H1 (cell line): ENCODE data around the gene TRPT1. TPM values are rescaled to one million over a fixed set of nuclear protein-coding genes. Genes with fewer than 3 reads are reported as not detected.
A peak's percentile ranks its signal among the peaks of the same experiment; 100 is the strongest.

Experiments used
- CTCF ChIA-PET: fragments of 300-600 bp; sonication (Branson Sonifier 250); formaldehyde crosslinking; loops from one replicate; lab custom pipeline; 2021; ENCODE audit not compliant: partially characterized antibody; lab: Charles Lee
- POLR2A ChIA-PET: fragments of 300-600 bp; sonication (Branson Sonifier 250); formaldehyde crosslinking; loops from one replicate; lab custom pipeline; 2021; ENCODE audit warnings: inconsistent platforms; ENCODE audit not compliant: partially characterized antibody; lab: Charles Lee
- DNase-seq, 2 experiments: peaks; one replicate each; pipeline versions ENCODE4 v3.0.0 to v3.0.0-alpha.2; 2010 to 2022; ENCODE audit warnings: low spot score in 2 of 2, low read depth in 1 of 2, mixed read lengths in 1 of 2
- FAIRE-seq: peaks from 2 replicates; lab custom pipeline; 2011; peaks lifted over from hg19 to GRCh38; lab: Jason Lieb, UNC
- H2AFZ ChIP-seq: 2 replicates; pipeline ENCODE4 v1.8.1; 2012; ENCODE audit warnings: low read length, inconsistent platforms
- H2AK5ac ChIP-seq: 2 replicates; pipeline ENCODE4 v1.6.1; 2013; ENCODE audit warnings: low read depth, low read length
- H2BK120ac ChIP-seq: replicated peaks from 2 replicates; pipeline ENCODE3; 2013; ENCODE audit warnings: low read depth, low read length, inconsistent platforms
- H2BK12ac ChIP-seq: 2 replicates; pipeline ENCODE4 v1.6.1; 2013; ENCODE audit warnings: low read depth, low read length
- H2BK15ac ChIP-seq: 2 replicates; pipeline ENCODE4 v1.6.1; 2013; ENCODE audit warnings: low read length
- H2BK20ac ChIP-seq: 2 replicates; pipeline ENCODE4 v1.6.1; 2013; ENCODE audit warnings: low read length
- H2BK5ac ChIP-seq: 2 replicates; pipeline ENCODE4 v1.6.1; 2013; ENCODE audit warnings: low read depth, low read length
- H3K14ac ChIP-seq: 2 replicates; pipeline ENCODE4 v1.6.1; 2013; ENCODE audit warnings: inconsistent platforms; ENCODE audit not compliant: insufficient read length
- H3K18ac ChIP-seq: 2 replicates; pipeline ENCODE4 v1.6.1; 2013; ENCODE audit warnings: low read length; ENCODE audit errors: extremely low read depth
- H3K23ac ChIP-seq: 2 replicates; pipeline ENCODE4 v1.6.1; 2013; ENCODE audit warnings: inconsistent platforms; ENCODE audit not compliant: insufficient read length
- H3K23me2 ChIP-seq: 2 replicates; pipeline ENCODE4 v1.6.1; 2013; ENCODE audit warnings: low read depth, low read length
- H3K27ac ChIP-seq: 2 replicates; pipeline ENCODE4 v1.6.1; 2011; ENCODE audit warnings: low read depth, low read length, inconsistent platforms
- H3K27me3 ChIP-seq, 4 experiments: replicated peaks in 1 of 4; 1 replicate in 1 of 4; 2 replicates in 3 of 4; pipeline versions ENCODE4 v1.6.1 to v1.8.1; 2011 to 2013; ENCODE audit warnings: low read length in 3 of 4, mild to moderate bottlenecking in 3 of 4, inconsistent platforms in 2 of 4, mixed read lengths in 2 of 4, moderate library complexity in 1 of 4; ENCODE audit not compliant: control insufficient read depth in 3 of 4, insufficient read depth in 3 of 4; ENCODE audit errors: extremely low read depth in 1 of 4
- H3K36me3 ChIP-seq, 4 experiments: 2 replicates each; pipeline versions ENCODE4 v1.6.1 to v1.8.1; 2011 to 2013; ENCODE audit warnings: mild to moderate bottlenecking in 4 of 4, low read length in 3 of 4, moderate library complexity in 2 of 4, control low read depth in 1 of 4, inconsistent platforms in 1 of 4; ENCODE audit not compliant: insufficient read depth in 4 of 4, control insufficient read depth in 2 of 4
- H3K4ac ChIP-seq: replicated peaks from 2 replicates; pipeline ENCODE3; 2013; ENCODE audit warnings: low read length, low read depth, mixed read lengths, inconsistent platforms; ENCODE audit not compliant: insufficient read length
- H3K4me1 ChIP-seq, 4 experiments: replicated peaks in 1 of 4; 1 replicate in 1 of 4; 2 replicates in 3 of 4; pipeline versions ENCODE4 v1.6.1 to v1.8.1; 2011 to 2013; ENCODE audit warnings: low read length in 3 of 4, inconsistent platforms in 2 of 4, mixed read lengths in 1 of 4; ENCODE audit not compliant: insufficient read depth in 4 of 4, control insufficient read depth in 3 of 4
- H3K4me2 ChIP-seq, 2 experiments: 2 replicates each; pipeline versions ENCODE4 v1.6.1 to v1.8.1; 2011 to 2013; ENCODE audit warnings: low read depth in 2 of 2, low read length in 2 of 2, control low read depth in 1 of 2, inconsistent platforms in 1 of 2, mild to moderate bottlenecking in 1 of 2; ENCODE audit not compliant: insufficient read depth in 1 of 2
- H3K4me3 ChIP-seq, 4 experiments: fragments of 200-600, 300-600 bp in 1 of 4; sonication (generic), shearing (Covaris generic), sonication (Bioruptor Twin) in 1 of 4; 2 replicates each; pipeline versions ENCODE4 v1.5.1 to v1.8.1; 2011 to 2016; ENCODE audit warnings: low read length in 4 of 4, low read depth in 3 of 4, control low read depth in 2 of 4, inconsistent platforms in 2 of 4, mild to moderate bottlenecking in 2 of 4, mixed read lengths in 1 of 4, moderate library complexity in 1 of 4; ENCODE audit not compliant: insufficient read depth in 2 of 4; ENCODE audit errors: extremely low read depth in 1 of 4
- H3K56ac ChIP-seq: replicated peaks from 2 replicates; pipeline ENCODE3; 2013; ENCODE audit warnings: low read depth, mild to moderate bottlenecking, mixed read lengths, low read length, inconsistent platforms; ENCODE audit not compliant: insufficient read length
- H3K79me1 ChIP-seq: 2 replicates; pipeline ENCODE4 v1.6.1; 2013; ENCODE audit warnings: low read depth, low read length, control low read depth
- H3K79me2 ChIP-seq, 2 experiments: 2 replicates each; pipeline versions ENCODE4 v1.6.1 to v1.8.1; 2012 to 2013; ENCODE audit warnings: low read length in 2 of 2, mild to moderate bottlenecking in 2 of 2, inconsistent platforms in 1 of 2; ENCODE audit not compliant: insufficient read depth in 2 of 2, control insufficient read depth in 1 of 2
- H3K9ac ChIP-seq, 4 experiments: replicated peaks in 1 of 4; 1 replicate in 1 of 4; 2 replicates in 3 of 4; pipeline versions ENCODE4 v1.6.1 to v1.8.1; 2011 to 2013; ENCODE audit warnings: low read depth in 3 of 4, low read length in 3 of 4, control low read depth in 2 of 4, mild to moderate bottlenecking in 2 of 4, moderate library complexity in 2 of 4, inconsistent platforms in 1 of 4; ENCODE audit errors: extremely low read depth in 1 of 4
- H3K9me3 ChIP-seq, 2 experiments: 2 replicates each; pipeline versions ENCODE4 v1.6.1 to v1.8.1; 2012 to 2013; ENCODE audit warnings: mild to moderate bottlenecking in 2 of 2, moderate library complexity in 2 of 2, control low read depth in 1 of 2, inconsistent platforms in 1 of 2, low read depth in 1 of 2, low read length in 1 of 2, mixed read lengths in 1 of 2; ENCODE audit not compliant: insufficient read depth in 2 of 2
- H4K20me1 ChIP-seq, 2 experiments: replicated peaks in 1 of 2; 2 replicates each; pipeline versions ENCODE3 to v1.8.1; 2011 to 2013; ENCODE audit warnings: inconsistent platforms in 2 of 2, low read length in 2 of 2, mild to moderate bottlenecking in 1 of 2; ENCODE audit not compliant: insufficient read depth in 2 of 2, control insufficient read depth in 1 of 2
- H4K5ac ChIP-seq: 2 replicates; pipeline ENCODE4 v1.6.1; 2013; ENCODE audit warnings: low read length, low read depth, mixed read lengths, inconsistent platforms; ENCODE audit not compliant: insufficient read length
- H4K8ac ChIP-seq: 2 replicates; pipeline ENCODE4 v1.8.0; 2013; ENCODE audit warnings: mild to moderate bottlenecking, moderate library complexity, low read length, inconsistent platforms; ENCODE audit not compliant: insufficient read depth; ENCODE audit errors: extremely low read depth
- H4K91ac ChIP-seq: replicated peaks from 2 replicates; pipeline ENCODE3; 2013; ENCODE audit warnings: low read length, mixed read lengths, inconsistent platforms; ENCODE audit not compliant: insufficient read length
- EZH2 ChIP-seq: fragments of 200-600 bp; sonication (generic); IDR thresholded peaks from 2 replicates; pipeline ENCODE4 v1.7.1; 2012; ENCODE audit warnings: low read depth, mild to moderate bottlenecking, moderate library complexity, low read length, inconsistent platforms; ENCODE audit not compliant: severe bottlenecking
- MAX ChIP-seq: IDR thresholded peaks from 2 replicates; pipeline ENCODE4 v1.6.1; 2012; ENCODE audit warnings: inconsistent platforms
- TCF12 ChIP-seq: IDR thresholded peaks from 2 replicates; pipeline ENCODE4 v1.6.1; 2011; ENCODE audit warnings: low read depth, mild to moderate bottlenecking, low read length
- WGBS, 2 experiments: shearing (Covaris generic) in 1 of 2; methylation state at CpG; one replicate each; pipeline versions ENCODE4 v1.1.6 to v1.1.7; 2013 to 2015; ENCODE audit warnings: low lambda C conversion rate in 2 of 2, mixed read lengths in 2 of 2, inconsistent platforms in 1 of 2, low coverage in 1 of 2, missing lambda C conversion rate in 1 of 2; ENCODE audit not compliant: insufficient replicate concordance in 2 of 2, insufficient coverage in 1 of 2, insufficient read length in 1 of 2; ENCODE audit errors: extremely low coverage in 1 of 2, missing lambda C conversion rate in 1 of 2; 5-methylcytosine and 5-hydroxymethylcytosine counted together
- polyA plus RNA-seq, 7 experiments: library from polyadenylated mRNA; depleted of rRNA in 3 of 7; stranded (reverse) in 5 of 7; unstranded in 2 of 7; fragments of >200 nt in 5 of 7; fragments of 200-250 nt in 2 of 7; gene quantifications; 1 replicate in 5 of 7; 2 replicates in 1 of 7; 4 replicates in 1 of 7; pipeline versions ENCODE4 v1.2.1 to v1.2.3, GENCODE V29; 2011 to 2013; ENCODE audit warnings: missing spikeins in 2 of 7, mixed read lengths in 2 of 7
- total RNA-seq: library from RNA; stranded (reverse); fragmentation: NEBNext Ultra II Directional; extraction: Animal tissue kit (Norgen Biotek cat#: 25700); gene quantifications from 2 replicates; pipeline ENCODE4 v1.2.1, GENCODE V29; 2021

Gene TRPT1
- total and polyA plus RNA-seq, 2 of the 8 experiments (the other 6 are each of a cell fraction or from before 2014, with no cell fraction given): 34.5 to 74.6 TPM

GRCh38 chr11:64227405-64227956, 1.5 kb upstream of the TRPT1 start:
- Histone ChIP-seq H3K18ac (no peak overlapping the region), H4K5ac (no peak overlapping the region), H2BK5ac (no peak overlapping the region), H3K36me3 (peaks cover 0 to 7% (median 1%) of the 10 kb centered on the region in 4 experiments; a peak in 2 of 8 replicates), H3K23ac (no peak overlapping the region), H3K4ac (no peak overlapping the region), H3K14ac (no peak overlapping the region), H3K27ac (no peak overlapping the region), H3K56ac (no peak overlapping the region), H2AK5ac (no peak overlapping the region), H4K20me1 (peaks cover 0 to 7% of the 10 kb centered on the region in 2 experiments), H4K8ac (no peak overlapping the region), H2BK120ac (no peak overlapping the region), H3K9ac (no peak overlapping the region), H3K79me1 (no peaks in the 10 kb centered on the region; the same call in 1 of the 2 replicates), H3K23me2 (peaks cover 16% of the 10 kb centered on the region), H3K27me3 (peaks cover 0 to 6% (median 3%) of the 10 kb centered on the region in 4 experiments; a peak in 4 of 7 replicates), H3K4me3 (no peak overlapping the region), H3K79me2 (no peaks in the 10 kb centered on the region), H3K4me2 (peak overlapping the region; percentile 72 to 93; a peak in 3 of 4 replicates)
- CTCF ChIA-PET: interaction anchor here (0.6 to 6.5 kb wide), 10 partner anchors 10 to 126 kb away, joined by 3 to 64 read pairs (median 4); partner anchors contain the start of genes FERMT3, FKBP2 and PLCB3
- WGBS, 2 experiments: 100% methylated on average over 1 of the region's 3 CpGs; no CpG with 5 or more reads in 1 of the 2 experiments
- FAIRE-seq: no peak
- TF ChIP-seq EZH2 (no peak), TCF12 (no peak), MAX (no peak)
- TF ChIP-seq, all 59 proteins: peak for 0
- no peak overlapping the region for H4K91ac ChIP-seq
- H2AFZ ChIP-seq: no peak overlapping the region
- 0 out of 2 replicates have a peak overlapping the region, but pooled peaks have one; percentile 61 for H2BK15ac ChIP-seq
- DNase-seq: no peak
- POLR2A ChIA-PET: interaction anchor here (2.2 to 14.1 kb wide), 5 partner anchors 17 to 77 kb away, joined by 5 to 253 read pairs (median 48); partner anchors contain the start of genes FERMT3, FKBP2, PLCB3 and PPP1R14B
- no peaks in the 10 kb centered on the region for H3K9me3 ChIP-seq
- no peak overlapping the region for H2BK20ac ChIP-seq
- peak overlapping the region; percentile 55; the same call in 1 of the 2 replicates for H2BK12ac ChIP-seq
- peaks cover 0 to 31% (median 17%) of the 10 kb centered on the region in 4 experiments; a peak in 6 of 7 replicates for H3K4me1 ChIP-seq
